Measurements from ENCODE around the gene OR10AD1.
A peak's percentile ranks its signal among the peaks of the same experiment; 100 is the strongest.

OR10AD1 gene

GRCh38 chr12:48180424-48180823 is 22.7 kb downstream of the OR10AD1 start:
- Histone ChIP-seq H3K27ac (no peak overlapping the region), H3K79me2 (ENCODE audit: insufficient read depth, low read depth) (no peaks in the 10 kb centered on the region), H3K9ac (no peak overlapping the region), H3K27me3 (ENCODE audit: insufficient read depth, low read depth) (no peaks in the 10 kb centered on the region), H3K4me2 (no peak overlapping the region), H3K4me1 (ENCODE audit: low read depth, poor library complexity, severe bottlenecking) (peaks cover 31% of the 10 kb centered on the region), H3K36me3 (ENCODE audit: insufficient read depth) (no peaks in the 10 kb centered on the region), H4K20me1 (ENCODE audit: insufficient read depth) (no peaks in the 10 kb centered on the region), H3K4me3 (IDR thresholded peaks at IDR 0.05; ENCODE audit: insufficient read depth, low read depth, low read length) (no peak overlapping the region), H2AFZ (ENCODE audit: low read depth) (no peak overlapping the region)
- TF ChIP-seq, protein P1, sequence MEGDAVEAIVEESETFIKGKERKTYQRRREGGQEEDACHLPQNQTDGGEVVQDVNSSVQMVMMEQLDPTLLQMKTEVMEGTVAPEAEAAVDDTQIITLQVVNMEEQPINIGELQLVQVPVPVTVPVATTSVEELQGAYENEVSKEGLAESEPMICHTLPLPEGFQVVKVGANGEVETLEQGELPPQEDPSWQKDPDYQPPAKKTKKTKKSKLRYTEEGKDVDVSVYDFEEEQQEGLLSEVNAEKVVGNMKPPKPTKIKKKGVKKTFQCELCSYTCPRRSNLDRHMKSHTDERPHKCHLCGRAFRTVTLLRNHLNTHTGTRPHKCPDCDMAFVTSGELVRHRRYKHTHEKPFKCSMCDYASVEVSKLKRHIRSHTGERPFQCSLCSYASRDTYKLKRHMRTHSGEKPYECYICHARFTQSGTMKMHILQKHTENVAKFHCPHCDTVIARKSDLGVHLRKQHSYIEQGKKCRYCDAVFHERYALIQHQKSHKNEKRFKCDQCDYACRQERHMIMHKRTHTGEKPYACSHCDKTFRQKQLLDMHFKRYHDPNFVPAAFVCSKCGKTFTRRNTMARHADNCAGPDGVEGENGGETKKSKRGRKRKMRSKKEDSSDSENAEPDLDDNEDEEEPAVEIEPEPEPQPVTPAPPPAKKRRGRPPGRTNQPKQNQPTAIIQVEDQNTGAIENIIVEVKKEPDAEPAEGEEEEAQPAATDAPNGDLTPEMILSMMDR (conservative IDR thresholded peaks at IDR 0.05; ENCODE audit: low read depth, low read length), result no peak

DNA sequence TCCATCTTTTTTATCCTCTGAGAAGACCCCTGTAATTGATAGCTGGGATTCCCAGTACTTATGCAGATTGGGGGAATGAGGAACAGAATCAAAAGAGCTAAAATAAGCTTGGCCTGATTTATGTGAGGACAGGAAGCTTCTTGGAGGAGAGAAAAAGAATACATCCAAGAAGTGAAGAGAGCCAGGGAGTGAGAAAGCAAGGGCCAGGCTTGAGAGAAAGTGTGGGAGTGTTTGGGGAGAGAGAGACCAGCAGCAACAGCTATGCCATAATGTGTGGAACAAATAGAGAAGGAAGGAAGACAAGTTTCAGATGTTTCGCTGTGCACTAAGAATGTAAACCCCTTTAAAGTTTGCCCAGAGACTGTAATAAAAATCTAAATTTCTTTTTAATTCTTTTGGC is 23.6 kb downstream of the OR10AD1 start:
- H3K36me3 ChIP-seq (ENCODE audit: insufficient read depth), result no peaks in the 10 kb centered on the region
- H3K27me3 ChIP-seq (ENCODE audit: insufficient read depth, low read depth), result no peaks in the 10 kb centered on the region
- no peak overlapping the region for H3K4me3 ChIP-seq (IDR thresholded peaks at IDR 0.05; ENCODE audit: insufficient read depth, low read depth, low read length)
- H3K27ac ChIP-seq, result no peak overlapping the region
- peaks cover 34% of the 10 kb centered on the region for H3K4me1 ChIP-seq (ENCODE audit: low read depth, poor library complexity, severe bottlenecking)
- no peak overlapping the region for H3K9ac ChIP-seq
- H2AFZ ChIP-seq (ENCODE audit: low read depth), result no peak overlapping the region
- TF ChIP-seq, protein P1 (conservative IDR thresholded peaks at IDR 0.05; ENCODE audit: low read depth, low read length), result no peak
- no peaks in the 10 kb centered on the region for H4K20me1 ChIP-seq (ENCODE audit: insufficient read depth)
- no peak overlapping the region for H3K4me2 ChIP-seq
- H3K79me2 ChIP-seq (ENCODE audit: insufficient read depth, low read depth), result no peaks in the 10 kb centered on the region

DNA sequence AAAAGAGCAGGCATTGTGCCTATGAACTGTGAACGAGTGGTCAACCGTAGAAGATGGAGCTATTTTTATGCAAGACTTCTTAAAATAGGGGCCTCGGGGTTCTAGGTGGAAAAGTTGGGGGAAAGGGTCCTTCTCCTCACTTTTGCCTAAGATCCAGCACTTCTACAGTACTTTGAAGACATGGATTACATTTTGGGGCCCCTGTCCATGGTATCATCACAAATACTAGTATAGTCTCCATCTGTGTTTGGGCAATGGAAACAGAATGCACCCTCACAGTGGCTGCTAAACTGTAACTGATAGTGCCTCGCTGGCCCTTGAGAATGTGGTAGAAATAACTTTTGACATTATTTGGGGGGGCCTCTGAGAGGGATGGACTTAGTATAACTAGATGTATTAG is 25.1 kb downstream of the OR10AD1 start:
- Histone ChIP-seq H4K20me1 (ENCODE audit: insufficient read depth) (no peaks in the 10 kb centered on the region), H3K4me1 (ENCODE audit: low read depth, poor library complexity, severe bottlenecking) (peaks cover 34% of the 10 kb centered on the region), H3K4me2 (no peak overlapping the region; the same call in 1 of the 2 replicates), H3K27ac (no peak overlapping the region), H3K4me3 (IDR thresholded peaks at IDR 0.05; ENCODE audit: insufficient read depth, low read depth, low read length) (no peak overlapping the region), H3K36me3 (ENCODE audit: insufficient read depth) (no peaks in the 10 kb centered on the region), H3K9ac (no peak overlapping the region), H2AFZ (ENCODE audit: low read depth) (no peak overlapping the region), H3K79me2 (ENCODE audit: insufficient read depth, low read depth) (no peaks in the 10 kb centered on the region), H3K27me3 (ENCODE audit: insufficient read depth, low read depth) (no peaks in the 10 kb centered on the region)
- TF ChIP-seq, protein P1 (conservative IDR thresholded peaks at IDR 0.05; ENCODE audit: low read depth, low read length), result no peak

- Histone ChIP-seq H3K27ac (no peak overlapping the region), H2AFZ (ENCODE audit: low read depth) (no peak overlapping the region), H3K9ac (no peak overlapping the region), H3K4me3 (IDR thresholded peaks at IDR 0.05; ENCODE audit: insufficient read depth, low read depth, low read length) (no peak overlapping the region), H3K36me3 (ENCODE audit: insufficient read depth) (no peaks in the 10 kb centered on the region), H3K27me3 (ENCODE audit: insufficient read depth, low read depth) (no peaks in the 10 kb centered on the region), H3K79me2 (ENCODE audit: insufficient read depth, low read depth) (no peaks in the 10 kb centered on the region), H3K4me1 (ENCODE audit: low read depth, poor library complexity, severe bottlenecking) (peaks cover 28% of the 10 kb centered on the region), H3K4me2 (peak overlapping the region; percentile 13; the same call in 1 of the 2 replicates), H4K20me1 (ENCODE audit: insufficient read depth) (no peaks in the 10 kb centered on the region)
- TF ChIP-seq, protein P1 (conservative IDR thresholded peaks at IDR 0.05; ENCODE audit: low read depth, low read length), result no peak
These were observed 26.7 kb downstream of the OR10AD1 start for GRCh38 chr12:48176417-48176751.

All from KMS-11 (cell line).